NCI-H2227 treated with DMSO at 0.1 percent for 48 hours (cell line): Measurements from ENCODE around the gene COLEC11.
"Not testable (repeated sequence)": the region's sequence is repeated elsewhere in the genome, so short reads cannot be mapped to it uniquely, and the experiment has no call there.

Experiments
- DNase-seq: peaks from one replicate; lab custom pipeline; 2025; lab: John Stamatoyannopoulos, UW

The COLEC11 gene

DNA sequence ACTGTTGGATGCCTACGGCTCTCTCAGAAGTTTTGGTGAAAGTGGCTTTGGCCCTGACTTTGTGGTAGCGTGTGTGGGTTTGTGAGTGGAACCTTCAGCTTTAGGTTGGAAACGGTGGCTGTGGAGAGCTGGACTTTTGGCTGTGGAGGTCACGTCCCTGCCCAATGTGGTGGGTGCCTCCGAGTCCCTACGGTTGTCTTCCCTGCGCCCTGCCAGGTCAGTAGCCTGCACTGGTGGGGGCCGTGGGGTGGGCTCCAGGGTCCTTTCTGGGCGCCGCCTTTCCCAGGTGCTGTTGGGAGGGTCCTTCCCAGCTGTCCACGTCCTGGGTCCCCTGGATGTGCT lies 11.1 kb downstream of the COLEC11 start:
- no peak for DNase-seq

DNA sequence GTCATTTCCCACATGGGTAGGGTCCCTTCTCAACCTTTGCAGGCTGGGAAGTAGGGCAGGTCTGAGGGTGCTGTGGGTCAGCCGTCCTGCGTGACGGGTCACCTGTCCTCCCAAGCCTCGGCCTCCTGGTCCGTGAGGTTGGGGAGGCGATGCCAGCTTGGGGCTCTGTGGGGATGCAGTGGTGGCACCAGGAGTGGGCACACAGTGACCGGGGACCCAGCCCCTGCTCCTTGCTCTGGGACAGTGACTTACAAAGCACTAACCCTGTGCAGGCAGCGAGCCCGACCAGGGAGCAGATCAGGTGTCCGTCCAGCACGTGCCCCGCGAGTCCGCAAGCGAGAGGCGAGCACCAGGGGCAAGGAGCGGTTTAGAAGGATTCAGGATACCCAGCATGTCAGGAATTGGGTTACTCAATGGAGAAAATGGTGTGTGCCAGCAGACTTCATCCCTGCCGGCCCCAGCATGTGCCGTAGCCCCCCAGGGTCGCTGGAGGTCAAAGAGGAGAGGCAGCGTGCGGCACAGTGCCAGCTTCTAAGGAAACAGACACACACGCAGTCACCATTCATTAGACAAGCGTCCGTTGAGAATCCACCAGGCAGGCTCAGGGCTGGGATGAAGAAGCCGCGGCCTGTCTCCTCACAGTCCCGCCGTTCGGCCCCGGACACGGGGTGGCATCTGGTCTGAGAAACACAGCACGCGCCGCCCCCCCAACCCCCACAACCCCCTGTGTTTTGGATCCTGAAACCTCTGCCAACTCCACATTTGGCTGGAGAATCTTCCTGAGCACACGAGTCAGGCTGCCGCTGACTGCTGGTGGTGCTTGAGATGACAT lies 11.7 kb downstream of the COLEC11 start:
- no peak for DNase-seq

DNA sequence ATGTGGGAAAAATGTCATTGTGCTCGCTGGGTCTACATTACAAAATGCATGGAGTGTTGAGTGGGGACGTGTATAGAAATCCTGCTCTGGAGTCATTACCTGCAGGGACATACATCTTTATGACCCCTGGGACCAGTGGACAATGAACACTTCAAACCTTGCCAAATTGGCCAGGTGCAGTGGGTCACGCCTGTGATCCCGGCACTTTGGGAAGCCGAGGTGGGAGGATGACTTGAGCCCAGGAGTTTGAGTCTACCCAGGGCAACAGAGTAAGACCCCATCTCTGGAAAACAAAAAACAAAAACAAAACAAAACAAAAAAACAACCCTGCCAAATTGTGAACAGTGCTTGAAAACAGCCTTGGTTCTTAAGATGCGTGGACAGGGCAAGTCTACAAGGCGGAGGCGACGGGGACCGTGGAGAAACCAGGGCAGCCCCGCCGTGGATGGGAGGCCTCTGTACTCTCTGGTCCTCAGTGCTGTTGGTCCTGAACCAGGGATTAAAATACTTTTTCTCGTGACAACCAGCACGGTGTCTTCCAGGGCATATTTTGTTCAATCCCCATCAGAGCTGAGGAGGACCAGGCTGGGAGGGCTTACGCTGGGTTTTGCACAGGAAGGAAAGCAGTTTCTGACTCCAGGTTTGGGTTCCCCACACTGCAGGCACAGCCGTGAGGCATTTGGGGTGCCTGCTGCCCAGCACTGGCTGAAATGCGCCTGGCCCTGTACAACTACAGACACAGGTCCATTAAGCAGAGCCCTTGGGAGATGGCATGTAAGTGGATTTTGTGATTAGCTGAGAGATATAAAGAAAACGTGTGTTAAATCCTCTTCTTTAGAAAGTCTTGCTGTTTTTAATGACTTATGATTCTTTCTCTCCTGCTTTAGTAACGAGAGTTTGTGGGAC lies 13.7 kb downstream of the COLEC11 start:
- DNase-seq = no peak

DNA sequence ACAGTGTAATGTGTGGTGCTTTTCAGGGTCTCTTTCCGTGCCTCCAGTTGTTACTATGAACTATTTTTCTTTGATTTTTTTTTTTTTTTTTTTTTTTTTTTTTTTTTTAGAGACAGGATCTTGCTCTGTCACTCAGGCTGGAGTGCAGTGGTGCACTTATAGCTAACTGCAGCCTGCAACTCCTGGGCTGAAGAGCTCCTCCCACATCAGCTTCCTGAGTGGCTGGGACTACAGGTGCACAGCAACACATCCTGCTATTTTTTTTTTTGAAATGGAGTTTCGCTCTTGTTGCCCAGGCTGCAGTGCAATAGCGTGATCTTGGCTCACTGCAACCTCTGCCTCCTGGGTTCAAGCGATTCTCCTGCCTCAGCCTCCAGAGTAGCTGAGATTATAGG lies 14.4 kb downstream of the COLEC11 start:
- not testable (repeated sequence) for DNase-seq

DNA sequence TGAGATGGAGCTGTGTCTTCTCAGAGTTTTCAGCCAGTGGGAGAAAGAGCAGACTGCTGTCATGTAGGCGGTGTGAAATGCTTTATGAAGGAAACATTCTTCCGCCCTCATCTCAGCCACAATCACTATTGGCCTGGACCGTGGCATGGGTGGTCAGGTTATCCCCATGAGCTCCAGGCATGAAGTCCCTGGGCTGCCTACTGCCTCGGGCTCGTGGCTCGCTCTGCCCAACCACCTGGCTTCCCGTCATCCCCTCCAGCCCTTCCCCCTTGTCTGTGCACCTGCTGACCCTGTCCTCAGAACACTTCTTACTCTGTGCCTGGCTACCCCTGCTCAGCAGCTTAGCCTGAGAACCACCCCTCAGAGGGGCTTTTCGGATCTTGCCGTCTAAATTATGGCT lies 15.5 kb downstream of the COLEC11 start:
- DNase-seq = no peak

DNA sequence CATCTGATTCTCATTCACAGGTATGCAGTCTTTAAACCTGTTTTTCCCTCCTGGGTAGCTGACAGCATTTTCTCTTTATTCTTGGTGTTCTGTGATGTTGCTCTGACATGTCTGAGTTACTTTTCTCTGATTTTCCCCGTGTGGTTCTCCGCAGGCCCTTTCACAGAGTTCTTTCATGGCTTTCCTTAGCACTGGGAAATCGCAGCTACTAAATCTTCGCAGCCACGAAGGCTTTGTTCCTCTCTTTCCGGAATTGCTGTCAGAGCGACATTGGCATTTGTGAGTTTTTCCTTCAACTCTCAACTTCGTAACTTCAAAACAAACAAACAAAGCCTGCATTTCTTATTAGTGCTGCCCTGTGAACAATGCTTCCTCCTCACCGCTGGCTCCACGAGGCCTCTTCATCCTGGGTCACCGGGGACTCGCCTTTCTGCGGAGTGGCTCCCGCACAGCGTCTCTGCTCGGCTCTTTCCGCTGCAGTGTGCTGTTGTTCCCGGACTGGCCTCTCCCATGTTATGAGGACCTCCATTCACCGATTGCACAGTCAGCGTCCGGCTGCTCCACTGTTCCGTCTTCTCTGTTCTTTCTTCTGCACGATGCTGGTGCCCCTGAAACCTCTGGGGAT lies 16.1 kb downstream of the COLEC11 start:
- DNase-seq = no peak

DNA sequence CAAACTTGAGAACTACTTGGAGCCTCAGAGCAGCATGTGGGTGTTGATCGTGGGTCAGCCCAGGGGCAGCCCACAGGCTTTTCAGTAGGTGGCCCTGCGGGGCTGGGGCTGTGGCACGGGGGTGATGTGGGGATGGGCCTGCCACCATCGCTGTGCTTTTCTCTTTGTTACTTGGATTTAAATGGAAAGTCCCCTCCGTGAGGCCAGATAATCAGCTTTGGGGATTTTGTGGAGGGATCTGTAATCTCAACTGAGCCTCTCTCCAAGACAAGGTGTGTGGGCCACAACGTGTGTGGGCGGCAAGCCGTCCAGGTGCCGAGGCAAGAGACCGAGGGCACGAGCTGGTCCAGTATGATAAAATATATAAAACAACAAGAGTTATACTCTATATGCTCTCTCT lies 16.7 kb downstream of the COLEC11 start:
- no peak for DNase-seq

DNA sequence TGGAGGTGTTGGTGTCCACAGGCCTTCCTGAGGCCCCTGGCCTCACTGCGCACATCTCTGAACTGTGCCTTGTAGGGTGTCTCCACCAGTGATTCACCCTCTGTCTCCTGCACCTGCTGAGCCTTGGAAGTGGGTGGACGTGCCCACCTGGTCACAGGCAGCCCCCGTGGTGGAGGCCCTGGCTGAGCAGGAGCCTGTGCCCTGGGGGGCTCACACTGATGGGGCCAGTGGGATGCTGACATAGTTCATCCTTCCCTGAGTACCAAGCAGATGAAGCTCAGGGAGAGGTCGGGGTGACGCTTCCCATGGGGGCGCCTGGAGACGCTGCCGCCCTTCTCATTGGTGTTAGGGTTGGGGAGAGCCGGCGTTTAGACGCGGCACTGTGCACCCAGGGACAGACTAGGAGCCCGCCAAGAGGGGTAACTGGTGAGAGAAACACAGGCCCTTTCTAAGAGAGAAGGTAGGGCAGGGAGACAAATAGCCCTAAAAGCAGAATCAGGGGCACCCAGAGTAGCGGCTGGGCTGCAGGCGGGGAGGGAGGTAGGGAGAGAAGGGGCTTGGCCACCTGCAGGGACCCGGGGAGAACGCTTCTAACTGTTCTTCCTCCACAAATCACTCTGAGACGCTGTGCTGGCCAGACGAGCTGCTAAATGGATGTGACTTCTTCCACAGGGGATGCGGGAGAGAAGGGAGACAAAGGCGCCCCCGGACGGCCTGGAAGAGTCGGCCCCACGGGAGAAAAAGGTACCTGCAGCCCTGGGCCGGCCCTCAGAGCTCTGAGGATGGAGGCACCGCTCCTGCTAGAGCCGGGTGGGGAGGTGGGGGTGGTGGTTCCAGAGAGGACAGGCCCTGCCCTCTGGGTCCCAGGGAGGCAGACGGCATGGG lies 18.0 kb downstream of the COLEC11 start:
- no peak for DNase-seq

DNA sequence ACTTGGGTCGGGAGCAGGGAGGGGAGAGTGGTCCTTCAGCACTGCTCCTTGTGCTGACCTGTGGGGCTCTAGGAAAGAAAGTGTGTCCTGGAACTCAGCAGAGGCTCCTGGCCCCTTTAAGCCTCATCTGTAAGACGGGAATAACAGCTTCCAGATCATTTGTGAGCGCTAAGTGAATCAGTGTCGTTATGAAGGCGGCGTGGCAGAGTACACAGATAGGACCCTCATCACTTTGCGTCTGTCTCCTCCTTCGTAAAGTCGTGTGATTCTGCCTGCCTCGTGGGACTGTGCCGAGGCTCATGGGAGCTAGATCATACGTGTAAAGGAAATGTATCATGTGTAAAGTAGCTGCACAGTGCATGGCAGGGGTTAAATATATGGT lies 18.6 kb downstream of the COLEC11 start:
- no peak for DNase-seq

DNA sequence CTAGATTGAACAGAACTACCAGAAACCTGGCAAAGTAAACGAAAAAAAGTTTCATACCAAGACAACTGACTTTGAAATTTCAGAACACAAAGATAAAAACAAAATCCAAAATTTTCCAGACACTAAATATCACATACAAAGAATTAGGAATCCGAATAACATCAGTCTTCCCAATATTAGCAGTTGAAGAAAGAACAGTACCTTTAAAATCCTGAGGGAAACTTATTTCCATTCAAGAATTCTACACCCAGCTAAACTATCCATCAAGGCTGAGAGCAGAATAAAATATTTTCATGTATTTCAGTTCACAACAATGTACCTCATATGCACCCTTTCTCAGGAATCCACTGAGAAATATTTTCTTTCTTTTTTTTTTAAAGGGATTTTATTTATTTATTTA lies 19.8 kb downstream of the COLEC11 start:
- not testable (repeated sequence) for DNase-seq

DNA sequence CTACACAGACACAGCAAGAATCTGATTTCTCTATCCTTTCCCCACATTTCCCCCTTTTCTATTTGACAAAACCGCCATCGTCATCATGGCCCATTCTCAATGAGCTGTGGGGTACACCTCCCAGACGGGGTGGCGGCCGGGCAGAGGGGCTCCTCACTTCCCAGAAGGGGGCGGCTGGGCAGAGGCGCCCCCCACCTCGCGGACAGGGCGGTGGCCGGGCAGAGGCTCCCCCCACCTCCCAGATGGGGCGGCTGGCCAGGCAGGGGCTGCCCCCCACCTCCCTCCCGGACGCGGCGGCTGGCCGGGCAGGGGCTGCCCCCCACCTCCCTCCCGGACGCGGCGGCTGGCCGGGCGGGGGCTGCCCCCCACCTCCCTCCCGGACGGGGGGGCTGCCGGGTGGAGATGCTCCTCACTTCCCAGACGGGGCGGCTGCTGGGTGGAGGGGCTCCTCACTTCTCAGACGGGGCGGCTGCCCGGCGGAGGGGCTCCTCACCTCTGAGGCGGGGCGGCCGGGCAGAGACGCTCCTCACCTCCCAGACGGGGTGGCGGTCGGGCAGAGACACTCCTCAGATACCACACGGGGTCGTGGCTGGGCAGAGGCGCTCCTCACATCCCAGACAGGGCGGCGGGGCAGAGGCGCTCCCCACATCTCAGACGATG lies 20.8 kb downstream of the COLEC11 start:
- DNase-seq = not testable (repeated sequence)

DNA sequence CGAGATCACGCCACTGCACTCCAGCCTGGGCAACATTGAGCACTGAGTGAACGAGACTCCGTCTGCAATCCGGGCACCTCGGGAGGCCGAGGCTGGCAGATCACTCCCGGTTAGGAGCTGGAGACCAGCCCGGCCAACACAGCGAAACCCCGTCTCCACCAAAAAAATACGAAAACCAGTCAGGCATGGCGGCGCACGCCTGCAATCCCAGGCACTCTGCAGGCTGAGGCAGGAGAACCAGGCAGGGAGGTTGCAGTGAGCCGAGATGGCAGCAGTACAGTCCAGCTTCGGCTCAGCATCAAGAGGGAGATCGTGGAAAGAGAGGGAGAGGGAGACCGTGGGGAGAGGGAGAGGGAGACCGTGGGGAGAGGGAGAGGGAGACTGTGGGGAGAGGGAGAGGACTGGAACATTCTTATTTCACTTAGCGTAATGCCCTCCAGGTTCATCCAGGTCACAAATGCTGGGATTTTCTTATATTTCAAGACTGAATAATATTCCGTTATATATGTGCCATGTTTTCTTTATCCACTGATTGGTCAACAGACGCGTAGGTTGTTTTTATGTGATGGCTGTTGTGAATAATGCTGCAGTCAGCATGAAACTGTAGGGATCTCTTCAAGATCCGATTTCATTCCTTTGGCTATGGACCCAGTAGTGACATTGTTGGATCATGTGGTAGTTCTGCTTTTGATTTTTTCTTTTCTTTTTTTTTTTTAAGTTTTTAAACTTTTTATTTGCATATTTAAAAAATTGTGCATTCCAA lies 21.7 kb downstream of the COLEC11 start:
- not testable (repeated sequence) for DNase-seq

DNA sequence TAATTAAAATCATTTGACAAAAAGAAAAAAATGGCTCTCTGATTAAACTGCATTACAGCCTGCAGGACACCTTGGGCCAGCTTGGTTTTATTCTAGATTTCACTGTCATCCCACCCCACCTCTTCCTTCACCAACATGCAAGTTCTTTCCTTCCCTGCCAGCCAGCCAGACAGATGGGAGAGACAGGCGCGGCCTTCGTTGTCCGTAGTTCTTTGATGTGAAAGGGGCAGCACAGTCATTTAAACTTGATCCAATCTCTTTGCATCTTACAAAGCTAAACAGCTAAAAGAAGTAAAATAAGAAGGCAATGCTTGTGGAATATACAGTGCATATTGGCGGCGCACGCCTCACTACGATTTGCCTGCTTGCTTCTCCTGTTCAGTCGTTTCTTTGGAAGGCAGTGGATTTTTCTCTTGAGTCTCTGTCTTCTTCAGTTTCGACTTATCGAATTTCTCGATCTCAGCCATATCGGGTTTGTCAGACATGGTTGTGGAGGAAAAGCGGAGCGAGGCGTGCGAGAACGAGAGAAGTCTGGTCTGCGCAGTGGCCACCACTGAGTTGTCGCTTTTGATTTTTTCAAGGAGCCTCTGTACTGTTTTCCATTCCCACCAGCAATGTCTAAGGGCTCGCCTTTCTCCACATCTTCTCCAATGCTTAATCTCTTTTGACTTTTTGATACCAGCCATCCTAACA lies 22.4 kb downstream of the COLEC11 start:
- DNase-seq = no peak

DNA sequence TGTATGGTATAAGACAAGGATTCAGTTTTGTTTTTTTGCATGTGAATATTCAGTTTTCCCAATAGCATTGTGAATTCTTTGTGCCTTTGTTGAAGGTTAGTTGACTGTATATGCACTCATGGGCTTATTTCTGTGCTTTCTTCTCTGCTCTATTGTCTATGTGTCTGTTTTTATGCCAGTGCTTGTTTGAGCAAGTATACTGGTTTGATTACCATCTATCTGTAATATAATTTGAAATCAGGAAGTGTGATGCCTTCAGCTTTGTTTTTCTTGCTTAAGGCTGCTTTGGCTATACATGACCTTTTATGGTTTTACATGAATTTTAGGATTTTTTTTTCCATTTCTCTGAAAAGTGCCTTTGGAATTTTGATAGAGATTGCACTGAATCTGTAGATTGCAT lies 23.5 kb downstream of the COLEC11 start:
- DNase-seq = no peak

DNA sequence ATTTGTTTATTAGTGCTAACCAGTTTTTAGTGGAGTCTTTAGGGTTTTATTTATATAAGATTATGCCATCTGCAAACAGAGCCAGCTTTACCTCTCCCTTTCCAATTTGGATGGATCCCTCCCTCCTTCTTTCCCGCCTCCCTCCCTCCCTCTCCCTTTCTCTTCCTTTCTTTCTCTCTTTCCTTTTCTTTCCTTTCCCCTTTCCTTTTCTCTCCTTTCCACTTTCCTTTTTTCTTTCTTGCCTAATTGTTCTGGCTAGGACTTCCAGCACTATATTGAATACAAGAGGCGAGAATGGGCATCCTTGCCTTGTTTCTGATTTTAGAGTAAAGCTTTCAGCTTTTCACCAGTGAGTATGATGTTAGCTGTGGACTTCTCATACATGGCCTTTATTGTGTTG lies 24.1 kb downstream of the COLEC11 start:
- no peak for DNase-seq

DNA sequence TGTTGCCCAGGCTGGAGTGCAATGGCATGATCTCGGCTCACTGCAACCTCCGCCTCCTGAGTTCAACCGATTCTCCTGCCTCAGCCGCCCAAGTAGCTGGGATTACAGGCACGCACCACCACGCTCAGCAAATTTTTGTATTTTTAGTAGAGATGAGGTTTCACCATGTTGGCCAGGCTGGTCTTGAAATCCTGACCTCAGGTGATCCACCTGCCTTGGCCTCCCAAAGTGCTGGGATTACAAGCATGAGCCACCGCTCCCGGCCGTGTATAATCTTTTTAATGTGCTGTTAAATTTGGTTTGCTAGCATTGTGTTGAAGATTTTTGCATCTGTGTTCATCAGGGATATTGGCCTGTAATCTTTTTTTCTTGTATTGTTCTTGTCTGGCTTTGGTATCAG lies 24.7 kb downstream of the COLEC11 start:
- DNase-seq = not testable (repeated sequence)

DNA sequence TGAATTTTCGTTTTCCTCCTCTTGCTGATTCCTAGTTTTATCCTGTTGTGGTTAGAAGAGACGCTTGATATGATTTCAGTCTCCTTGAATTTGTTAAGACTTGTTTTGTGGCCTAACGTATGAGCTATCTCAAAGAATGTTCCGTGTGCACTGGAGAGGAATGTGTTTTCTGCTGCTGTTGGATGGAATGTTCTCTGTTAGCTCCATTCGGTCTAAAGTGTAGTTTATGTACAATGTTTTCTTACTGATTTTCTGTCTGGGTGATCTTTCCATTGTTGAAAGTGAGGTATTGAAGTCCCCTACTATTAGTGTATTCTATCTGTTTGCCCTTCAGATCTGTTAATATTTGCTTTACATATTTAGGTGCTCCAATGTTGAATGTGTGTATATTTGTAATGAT lies 25.9 kb downstream of the COLEC11 start:
- DNase-seq = no peak

DNA sequence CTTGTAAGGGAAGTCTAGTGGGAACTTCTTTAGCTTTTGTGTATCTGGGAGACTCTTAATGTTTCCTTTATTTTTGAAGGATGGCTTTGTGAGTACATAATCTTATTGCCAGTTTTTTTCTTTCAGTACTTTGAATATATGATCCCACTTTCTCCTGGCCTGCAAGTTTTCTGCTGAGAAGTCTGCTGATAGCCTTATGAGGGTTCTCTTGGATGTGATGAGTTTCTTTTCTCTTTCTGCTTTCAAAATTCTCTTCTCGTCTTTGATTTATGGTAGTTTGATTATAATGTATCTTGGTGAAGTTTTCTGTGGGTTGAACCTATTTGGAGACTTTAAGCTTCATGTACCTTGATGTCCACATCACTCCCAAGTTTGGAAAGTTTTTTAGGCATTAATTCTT lies 28.1 kb downstream of the COLEC11 start:
- no peak for DNase-seq

DNA sequence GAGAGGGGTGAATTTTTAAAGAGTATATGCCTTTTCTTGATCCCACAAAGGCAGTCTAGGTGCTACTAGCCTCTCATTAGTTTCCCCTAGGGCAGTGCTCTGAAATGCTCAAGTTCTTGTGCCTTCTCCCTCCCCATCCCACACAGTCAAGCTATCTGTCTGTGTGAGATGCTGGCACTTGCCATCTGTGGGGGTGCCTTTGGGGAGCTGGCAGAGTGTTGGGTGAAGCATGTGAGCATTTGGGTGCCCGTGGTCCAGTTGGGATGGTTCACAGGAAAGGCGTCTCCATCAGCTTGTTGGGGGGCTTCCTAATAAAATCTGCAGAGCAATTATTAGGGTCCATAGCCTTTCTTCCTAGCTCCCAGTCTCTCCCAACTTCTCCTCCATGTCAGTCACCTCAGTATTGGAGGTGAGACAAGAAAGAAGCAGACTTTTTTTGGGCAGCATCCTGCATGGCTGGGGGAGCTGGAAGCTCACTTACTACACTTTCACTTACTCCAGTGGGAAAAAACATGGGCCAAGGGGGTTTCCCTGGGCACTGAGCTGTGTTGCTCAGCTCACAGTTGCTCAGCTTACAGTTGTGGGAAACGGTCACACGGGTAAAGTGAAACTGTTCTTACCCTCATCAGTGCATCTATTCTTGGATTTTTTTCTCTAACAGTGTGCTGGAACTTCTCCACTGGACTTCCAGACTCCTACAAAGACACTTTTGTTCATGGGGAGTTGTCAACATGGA lies 29.3 kb downstream of the COLEC11 start:
- no peak for DNase-seq
